ENCODE data around the gene SERINC3.

- TF ChIP-seq CTCF (IDR thresholded peaks at IDR 0.05): no peak
- no peak for TF ChIP-seq POLR2AphosphoS5 (IDR thresholded peaks at IDR 0.05)
Measured at GRCh38 chr20:44496976-44497375, 24.9 kb downstream of the SERINC3 start.

Data from gastroesophageal sphincter (tissue), 3 donors.